ENCODE data around the gene ANKRD10. TPM values are rescaled to one million over a fixed set of nuclear protein-coding genes. Genes with fewer than 3 reads are reported as not detected.
A peak's percentile ranks its signal among the peaks of the same experiment; 100 is the strongest.

The ANKRD10 gene
- 100 to 1,000 TPM in 3 of 4 donors, 10 to 100 TPM in 1; 89.6 to 120 (median 110) TPM for total RNA-seq

GRCh38 chr13:110915057-110915873 is at the start of gene ANKRD10:
ANKRD10 (minus strand) TSS chr13:110915069; CDS start chr13:110914934, 135 bp downstream.
- Histone ChIP-seq H3K9me3 (no peaks in the 10 kb centered on the region), H3K4me1 (peaks cover 36 to 54% (median 46%) of the 10 kb centered on the region in 4 donors), H3K36me3 (peaks cover 0 to 4% (median 2%) of the 10 kb centered on the region in 4 donors), H3K27me3 (no peaks in the 10 kb centered on the region), H3K4me3 (peak within 1 kb of the TSS; percentile 86 to 99 (median 90)), H3K27ac (replicated peaks in 1 of 4) (peak within 1 kb of the TSS; percentile 98 to 100 (median 98))
- peak; percentile 99 for DNase-seq (ENCODE audit: extremely low spot score)
- intact Hi-C loops (cut with DNase I), result loop anchor here (5.0 to 10.0 kb wide), 3 partner anchors 200 to 300 kb away; partner anchors contain the start of gene ING1
- 0% methylated on average over 53 of the region's 81 CpGs for WGBS
- TF ChIP-seq POLR2AphosphoS5 (IDR thresholded peaks at IDR 0.05) (peak; percentile 45 to 81), EP300 (IDR thresholded peaks at IDR 0.05) (no peak), POLR2A (IDR thresholded peaks at IDR 0.05; ENCODE audit: low read depth) (peak; percentile 83), CTCF (IDR thresholded peaks at IDR 0.05) (peak; percentile 93 to 97 (median 94))

GRCh38 chr13:110964229-110965037 is 49.6 kb upstream of the ANKRD10 start:
- 76% methylated on average over 6 of the region's 6 CpGs for WGBS
- H3K4me1 ChIP-seq, result no peaks in the 10 kb centered on the region

GRCh38 chr13:110963554-110963970 is 48.7 kb upstream of the ANKRD10 start:
- Histone ChIP-seq H3K9me3 (peaks cover 0 to 15% (median 14%) of the 10 kb centered on the region in 4 donors), H3K27me3 (no peaks in the 10 kb centered on the region), H3K36me3 (no peaks in the 10 kb centered on the region), H3K4me1 (no peaks in the 10 kb centered on the region), H3K27ac (replicated peaks in 1 of 4) (no peak overlapping the region), H3K4me3 (no peak overlapping the region)
- intact Hi-C loops (cut with DNase I), result no loop called here
- no peak for TF ChIP-seq CTCF (IDR thresholded peaks at IDR 0.05)
- TF ChIP-seq POLR2A (IDR thresholded peaks at IDR 0.05; ENCODE audit: low read depth), result no peak
- TF ChIP-seq POLR2AphosphoS5 (IDR thresholded peaks at IDR 0.05), result no peak
- no peak for TF ChIP-seq EP300 (IDR thresholded peaks at IDR 0.05)
- WGBS, result 88% methylated on average over 3 of the region's 3 CpGs
- DNase-seq (ENCODE audit: extremely low spot score), result peak; percentile 8

More at GRCh38 chr13:110964229-110965037, 49.6 kb upstream of the ANKRD10 start:
- no peak for TF ChIP-seq CTCF (IDR thresholded peaks at IDR 0.05)
- DNase-seq (ENCODE audit: extremely low spot score), result peak; percentile 50
- H3K27me3 ChIP-seq, result no peaks in the 10 kb centered on the region
- intact Hi-C loops (cut with DNase I), result no loop called here
- no peak overlapping the region for H3K27ac ChIP-seq (replicated peaks in 1 of 4)
- H3K9me3 ChIP-seq, result peaks cover 0 to 15% (median 14%) of the 10 kb centered on the region in 4 donors
- no peak overlapping the region for H3K4me3 ChIP-seq
- H3K36me3 ChIP-seq, result no peaks in the 10 kb centered on the region

GRCh38 chr13:110961959-110962358 is 47.1 kb upstream of the ANKRD10 start:
- intact Hi-C loops (cut with DNase I), result no loop called here
- 88% methylated on average over 1 of the region's 1 CpG for WGBS
- H3K27ac ChIP-seq (replicated peaks in 1 of 4), result no peak overlapping the region

More at GRCh38 chr13:110961959-110962358, 47.1 kb upstream of the ANKRD10 start:
- no peak for DNase-seq (ENCODE audit: extremely low spot score)
- no peaks in the 10 kb centered on the region for H3K36me3 ChIP-seq
- peaks cover 0 to 15% (median 14%) of the 10 kb centered on the region in 4 donors for H3K9me3 ChIP-seq
- no peak overlapping the region for H3K4me3 ChIP-seq
- H3K27me3 ChIP-seq, result no peaks in the 10 kb centered on the region
- no peaks in the 10 kb centered on the region for H3K4me1 ChIP-seq
- TF ChIP-seq CTCF (IDR thresholded peaks at IDR 0.05) (no peak), POLR2A (IDR thresholded peaks at IDR 0.05; ENCODE audit: low read depth) (no peak), POLR2AphosphoS5 (IDR thresholded peaks at IDR 0.05) (no peak), EP300 (IDR thresholded peaks at IDR 0.05) (no peak)
